K562 (cell line): ENCODE data around the gene SMARCA4. TPM values are rescaled to one million over a fixed set of nuclear protein-coding genes. Genes with fewer than 3 reads are reported as not detected.

Source experiments
- BCOR ChIP-seq: fragments of 450-650 bp; IDR thresholded peaks from 2 replicates; pipeline ENCODE4 v1.6.1; 2016
- CXXC5 ChIP-seq: fragments of 250-450 bp; sonication (Bioruptor Pico); IDR thresholded peaks from 2 replicates; pipeline ENCODE4 v1.8.0; 2022; ENCODE audit warnings: inconsistent platforms, mild to moderate bottlenecking, moderate library complexity
- ESRRA ChIP-seq: fragments of 450-650 bp; IDR thresholded peaks from 2 replicates; pipeline ENCODE4 v1.6.1; 2014; ENCODE audit warnings: low read depth, mild to moderate bottlenecking, moderate library complexity, borderline replicate concordance
- ETV6 ChIP-seq, 3 experiments: fragments of 150-350 bp in 1 of 3; sonication (generic) in 1 of 3; formaldehyde crosslinking in 1 of 3; IDR thresholded peaks; 2 replicates each; pipeline versions ENCODE4 v1.6.1 to v1.8.0; 2014 to 2022; ENCODE audit warnings: borderline replicate concordance in 2 of 3, low read depth in 2 of 3, antibody characterized with exemption in 1 of 3, low read length in 1 of 3, mild to moderate bottlenecking in 1 of 3, missing genetic modification reagents in 1 of 3
- HDAC2 ChIP-seq: fragments of 450-650 bp; IDR thresholded peaks from 2 replicates; pipeline ENCODE4 v1.6.1; 2016; ENCODE audit warnings: mild to moderate bottlenecking
- HMBOX1 ChIP-seq: sonication (generic); IDR thresholded peaks from 2 replicates; pipeline ENCODE4 v1.6.1; 2016
- HOMEZ ChIP-seq: fragments of 250-450 bp; sonication (Bioruptor Pico); IDR thresholded peaks from 2 replicates; pipeline ENCODE4 v1.4.0; 2020; ENCODE audit warnings: mild to moderate bottlenecking, moderate library complexity
- IRF1 ChIP-seq: sonication (generic); formaldehyde crosslinking; IDR thresholded peaks from 2 replicates; pipeline ENCODE4 v1.8.0; 2022; ENCODE audit warnings: missing genetic modification reagents, mild to moderate bottlenecking, borderline replicate concordance
- MNT ChIP-seq, 2 experiments: fragments of 450-650 bp; conservative IDR thresholded peaks; 2 replicates each; pipeline ENCODE4 v1.6.1; 2017; ENCODE audit warnings: mild to moderate bottlenecking in 2 of 2, moderate library complexity in 2 of 2
- MTA1 ChIP-seq: fragments of 450-650 bp; IDR thresholded peaks from 2 replicates; pipeline ENCODE4 v1.6.1; 2017; ENCODE audit warnings: borderline replicate concordance
- POLR2H ChIP-seq: IDR thresholded peaks from 2 replicates; pipeline ENCODE4 v1.6.1; 2016; ENCODE audit warnings: missing genetic modification characterization, low read depth, mild to moderate bottlenecking, control low read depth, missing compliant biosample characterization, moderate library complexity
- SP2 ChIP-seq: IDR thresholded peaks from 2 replicates; pipeline ENCODE4 v1.6.1; 2011; ENCODE audit warnings: mild to moderate bottlenecking, low read depth, low read length, moderate library complexity; ENCODE audit not compliant: poor library complexity, severe bottlenecking; ENCODE audit errors: extremely low read depth
- TCF7 ChIP-seq: sonication (generic); IDR thresholded peaks from 2 replicates; pipeline ENCODE4 v1.6.1; 2016; ENCODE audit warnings: antibody characterized with exemption, borderline replicate concordance
- THRB ChIP-seq: fragments of 450-650 bp; formaldehyde crosslinking; conservative IDR thresholded peaks from 2 replicates; pipeline ENCODE4 v1.4.0; 2022; ENCODE audit warnings: mild to moderate bottlenecking, missing genetic modification characterization
- XRCC3 ChIP-seq: fragments of 450-650 bp; IDR thresholded peaks from 2 replicates; pipeline ENCODE4 v1.6.1; 2017; ENCODE audit warnings: mild to moderate bottlenecking, moderate library complexity
- ZFP36 ChIP-seq: fragments of 150-350 bp; IDR thresholded peaks from 2 replicates; pipeline ENCODE4 v1.6.1; 2018; ENCODE audit warnings: low read length, low read depth; ENCODE audit not compliant: partially characterized antibody
- ZKSCAN8 ChIP-seq: fragments of 200-800 bp; sonication (Bioruptor generic); IDR thresholded peaks from 2 replicates; pipeline ENCODE4 v1.6.1; 2016; ENCODE audit warnings: missing genetic modification characterization, missing compliant biosample characterization
- ZNF740 ChIP-seq, 3 experiments: fragments of 200-800 bp in 1 of 3; sonication (Bioruptor generic) in 1 of 3; sonication (generic) in 1 of 3; formaldehyde crosslinking in 1 of 3; IDR thresholded peaks; 2 replicates each; pipeline versions ENCODE4 v1.6.1 to v1.8.0; 2016 to 2022; ENCODE audit warnings: mild to moderate bottlenecking in 2 of 3, missing compliant biosample characterization in 2 of 3, missing genetic modification characterization in 2 of 3, missing genetic modification reagents in 1 of 3
- polyA plus RNA-seq, 8 experiments: library from polyadenylated mRNA; depleted of rRNA in 4 of 8; stranded (reverse) in 5 of 8; unstranded in 3 of 8; fragments of >200 nt; fragmentation: Nextera tagmentation in 2 of 8; fragmentation: Illumina TruSeq in 1 of 8; extraction: Ambion mirVana in 2 of 8; extraction: Trizol in 1 of 8; gene quantifications; 2 replicates each; pipeline versions ENCODE4 v1.2.1 to v1.2.3, GENCODE V29; 2011 to 2014; ENCODE audit warnings: inconsistent platforms in 1 of 8, missing spikeins in 1 of 8
- total RNA-seq, 7 experiments: library from RNA; depleted of rRNA in 6 of 7; stranded (reverse); fragments of >200 nt in 6 of 7; fragmentation: Illumina TruSeq in 2 of 7; extraction: Trizol in 2 of 7; gene quantifications; 2 replicates each; pipeline versions ENCODE4 v1.2.1 to v1.2.3, GENCODE V29; 2011 to 2021; ENCODE audit warnings: low replicate concordance in 1 of 7

The SMARCA4 gene
- total and polyA plus RNA-seq, 9 of the 15 experiments (the other 6 are each of a cell fraction or from before 2014, with no cell fraction given), result 19.3 to 207 (median 52.1) TPM

DNA sequence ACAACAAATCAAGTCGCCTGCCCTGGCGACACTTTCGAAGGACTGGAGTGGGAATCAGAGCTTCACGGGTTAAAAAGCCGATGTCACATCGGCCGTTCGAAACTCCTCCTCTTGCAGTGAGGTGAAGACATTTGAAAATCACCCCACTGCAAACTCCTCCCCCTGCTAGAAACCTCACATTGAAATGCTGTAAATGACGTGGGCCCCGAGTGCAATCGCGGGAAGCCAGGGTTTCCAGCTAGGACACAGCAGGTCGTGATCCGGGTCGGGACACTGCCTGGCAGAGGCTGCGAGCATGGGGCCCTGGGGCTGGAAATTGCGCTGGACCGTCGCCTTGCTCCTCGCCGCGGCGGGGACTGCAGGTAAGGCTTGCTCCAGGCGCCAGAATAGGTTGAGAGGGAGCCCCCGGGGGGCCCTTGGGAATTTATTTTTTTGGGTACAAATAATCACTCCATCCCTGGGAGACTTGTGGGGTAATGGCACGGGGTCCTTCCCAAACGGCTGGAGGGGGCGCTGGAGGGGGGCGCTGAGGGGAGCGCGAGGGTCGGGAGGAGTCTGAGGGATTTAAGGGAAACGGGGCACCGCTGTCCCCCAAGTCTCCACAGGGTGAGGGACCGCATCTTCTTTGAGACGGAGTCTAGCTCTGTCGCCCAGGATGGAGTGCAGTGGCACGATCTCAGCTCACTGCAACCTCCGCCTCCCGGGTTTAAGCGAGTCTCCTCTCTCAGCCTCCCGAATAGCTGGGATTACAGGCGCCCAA is 128.6 kb downstream of the SMARCA4 start, which contains the start of gene LDLR (continued):
- TF ChIP-seq THRB (CRISPR knock-in tag) (no peak), TCF7 (no peak), MNT (conservative IDR thresholded peaks at IDR 0.05) (peak; percentile 49 to 68), ZKSCAN8 (CRISPR knock-in tag) (no peak), POLR2H (peak; percentile 94), MTA1 (0 out of 2 replicates have a peak, but pooled peaks have one; percentile 59), ETV6 (IDR thresholded peaks at IDR 0.05; ENCODE audit: borderline replicate concordance in 1 of 2, low read depth in 2 of 2, low read length in 1 of 2) (no peak), ETV6 (CRISPR knock-in tag; IDR thresholded peaks at IDR 0.05; ENCODE audit: borderline replicate concordance) (no peak), CXXC5 (CRISPR knock-in tag) (peak; percentile 60; the same call in 1 of the 2 replicates), HMBOX1 (no peak), HOMEZ (CRISPR knock-in tag) (no peak), BCOR (no peak; the same call in 1 of the 2 replicates), ESRRA (peak; percentile 58; the same call in 1 of the 2 replicates), XRCC3 (no peak), ZFP36 (no peak), SP2 (no peak), ZNF740 (CRISPR knock-in tag; IDR thresholded peaks at IDR 0.05) (0 out of 2 replicates have a peak, but pooled peaks have one; percentile 9), ZNF740 (tag; IDR thresholded peaks at IDR 0.05) (no peak), HDAC2 (peak; percentile 92), IRF1 (no peak)
